ENCODE measurements around the gene SMAD2.

The SMAD2 gene

GRCh38 chr18:47899107-47899840 lies 31.2 kb downstream of the SMAD2 start:
- in situ Hi-C loops (cut with MboI; ENCODE audit: low sequenced_read_pairs): no loop called here

- in situ Hi-C loops (cut with MboI; ENCODE audit: low sequenced_read_pairs): no loop called here
These were observed 31.8 kb downstream of the SMAD2 start for GRCh38 chr18:47898696-47899095.

GRCh38 chr18:47898055-47898454 lies 32.4 kb downstream of the SMAD2 start:
- in situ Hi-C loops (cut with MboI; ENCODE audit: low sequenced_read_pairs): no loop called here

DNA sequence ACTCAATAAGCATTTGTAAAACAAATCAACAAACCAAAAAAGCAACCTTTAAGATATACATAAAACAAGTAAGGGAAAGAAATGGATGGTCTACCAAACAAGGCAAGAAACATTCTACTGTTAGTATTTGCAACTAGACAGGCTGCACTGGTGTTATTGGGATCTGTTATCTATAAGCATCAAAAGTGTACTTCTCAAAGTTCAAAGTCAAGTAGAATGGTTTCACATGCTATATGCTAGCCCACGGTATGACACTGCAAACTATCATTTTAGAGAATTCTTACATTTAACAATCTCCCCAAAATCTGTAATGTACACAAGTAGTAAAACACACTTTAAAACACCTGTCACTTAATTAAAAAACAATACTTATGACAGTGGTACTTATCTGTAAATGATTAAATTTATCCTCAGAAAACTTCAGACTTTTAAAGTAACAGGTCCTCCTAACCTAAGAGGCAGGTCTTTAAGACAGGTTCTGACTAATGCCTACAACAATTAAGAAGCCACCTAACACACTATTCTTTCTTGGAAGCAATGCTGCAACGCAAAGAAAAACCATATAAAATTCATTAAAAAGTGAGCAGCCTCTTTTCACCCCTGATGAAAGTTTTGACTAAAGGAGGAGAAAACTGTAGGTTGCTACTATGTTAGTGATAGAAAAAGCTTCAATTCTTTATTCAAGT lies 34.8 kb downstream of the SMAD2 start:
- in situ Hi-C loops (cut with MboI; ENCODE audit: low sequenced_read_pairs): no loop called here

DNA sequence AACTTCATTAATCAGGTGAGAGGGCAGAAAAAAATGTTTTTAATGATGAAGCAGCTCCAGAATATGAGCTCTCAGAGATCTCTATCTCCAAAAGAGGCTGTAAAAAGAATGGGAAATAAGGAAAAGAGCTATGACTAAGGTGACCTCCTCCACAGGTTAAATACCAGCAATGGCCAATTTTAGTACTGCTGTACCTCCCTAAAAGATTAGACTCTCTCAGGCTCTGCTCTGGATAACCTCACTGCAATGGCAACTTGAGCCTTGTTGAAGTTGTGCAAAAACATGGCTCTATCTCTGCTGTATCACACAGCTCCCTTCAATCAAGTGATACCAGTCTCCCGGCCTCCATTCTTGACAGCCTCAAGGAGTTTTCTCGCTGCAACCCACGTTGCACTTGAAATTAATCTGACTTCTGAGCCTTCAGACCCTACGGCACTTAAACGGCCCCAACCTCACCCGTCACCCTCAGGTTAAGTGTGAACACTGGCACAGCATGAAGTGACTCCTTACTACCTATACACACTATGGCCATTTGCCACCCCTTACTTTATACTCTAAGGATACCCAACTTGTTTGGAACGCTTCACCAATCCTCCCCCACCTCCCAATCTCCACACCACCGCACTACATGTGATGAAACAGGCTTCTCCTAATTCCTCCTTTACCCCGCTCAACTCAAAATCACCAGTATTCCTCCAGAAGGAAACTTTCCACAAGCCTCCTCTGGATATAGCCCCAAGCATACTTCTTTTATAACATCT lies 36.3 kb downstream of the SMAD2 start:
- in situ Hi-C loops (cut with MboI; ENCODE audit: low sequenced_read_pairs): no loop called here

GRCh38 chr18:47893047-47893446 lies 37.4 kb downstream of the SMAD2 start:
- in situ Hi-C loops (cut with MboI; ENCODE audit: low sequenced_read_pairs): no loop called here

- in situ Hi-C loops (cut with MboI; ENCODE audit: low sequenced_read_pairs): no loop called here
These were observed 42.3 kb downstream of the SMAD2 start for GRCh38 chr18:47888156-47888555.

GRCh38 chr18:47887227-47887626 lies 43.2 kb downstream of the SMAD2 start:
- in situ Hi-C loops (cut with MboI; ENCODE audit: low sequenced_read_pairs): no loop called here

- in situ Hi-C loops (cut with MboI; ENCODE audit: low sequenced_read_pairs): no loop called here
These were observed 46.6 kb downstream of the SMAD2 start for GRCh38 chr18:47883771-47884413.

DNA sequence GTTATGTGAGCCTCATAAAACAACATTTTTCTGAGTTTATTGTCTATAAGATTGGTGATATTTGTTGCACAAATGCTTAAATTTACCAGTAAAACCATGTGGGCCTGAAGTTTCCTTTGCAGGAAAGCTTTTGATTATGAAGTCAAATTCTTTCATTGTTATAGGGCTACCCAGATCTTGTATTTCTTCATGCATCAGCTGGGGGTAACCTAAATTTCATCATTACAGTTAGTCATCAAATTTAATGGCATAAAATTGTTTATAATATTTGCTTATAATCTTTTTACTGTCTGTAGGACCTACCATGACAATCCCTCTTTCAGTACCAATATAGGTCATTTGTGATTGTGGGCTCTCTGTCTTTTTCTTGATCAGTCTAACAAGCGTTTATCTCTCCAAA lies 47.8 kb downstream of the SMAD2 start:
- in situ Hi-C loops (cut with MboI; ENCODE audit: low sequenced_read_pairs): no loop called here

GRCh38 chr18:47881752-47882455 lies 48.6 kb downstream of the SMAD2 start:
- in situ Hi-C loops (cut with MboI; ENCODE audit: low sequenced_read_pairs): no loop called here

DNA sequence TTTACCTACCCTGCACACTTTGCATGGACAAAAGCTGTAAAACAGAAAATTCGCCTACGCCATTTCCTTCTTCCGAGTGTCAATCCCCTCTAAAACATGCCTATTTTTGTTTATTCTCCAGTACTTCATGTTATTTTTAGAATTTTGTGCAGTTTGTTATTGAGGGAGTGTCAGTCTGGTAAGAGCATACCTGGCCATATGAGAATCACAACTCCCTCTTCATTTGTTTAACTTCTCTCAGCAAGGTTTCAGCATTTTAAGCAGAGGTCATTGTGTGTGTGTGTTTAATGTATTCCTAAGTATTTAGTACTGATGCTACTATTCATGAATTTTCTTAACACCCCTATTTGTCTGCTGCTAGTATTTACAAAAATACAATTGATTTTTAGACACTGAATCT lies 49.4 kb downstream of the SMAD2 start:
- in situ Hi-C loops (cut with MboI; ENCODE audit: low sequenced_read_pairs): no loop called here

GRCh38 chr18:47877892-47878291 lies 52.6 kb downstream of the SMAD2 start:
- in situ Hi-C loops (cut with MboI; ENCODE audit: low sequenced_read_pairs): no loop called here

GRCh38 chr18:47876813-47877212 lies 53.6 kb downstream of the SMAD2 start:
- in situ Hi-C loops (cut with MboI; ENCODE audit: low sequenced_read_pairs): no loop called here

DNA sequence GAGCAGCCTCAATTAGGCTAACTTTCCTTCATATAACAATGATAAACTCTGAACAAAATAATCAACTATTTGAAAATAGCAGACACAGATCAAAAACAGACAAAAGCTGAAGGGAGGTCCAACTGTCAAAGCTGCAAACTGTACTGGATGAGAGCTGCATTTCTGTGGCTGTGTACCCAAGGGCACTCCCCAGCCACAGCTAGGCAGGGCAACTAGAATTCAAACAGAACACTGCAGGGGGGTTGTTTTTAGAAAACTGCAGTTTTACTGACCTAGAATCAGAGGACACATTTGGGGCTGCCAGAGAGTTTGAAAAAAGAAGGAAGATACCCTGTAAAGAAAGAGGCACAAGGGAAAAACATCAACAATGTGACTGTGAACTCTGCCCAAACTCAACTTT lies 56.8 kb downstream of the SMAD2 start:
- in situ Hi-C loops (cut with MboI; ENCODE audit: low sequenced_read_pairs): no loop called here

DNA sequence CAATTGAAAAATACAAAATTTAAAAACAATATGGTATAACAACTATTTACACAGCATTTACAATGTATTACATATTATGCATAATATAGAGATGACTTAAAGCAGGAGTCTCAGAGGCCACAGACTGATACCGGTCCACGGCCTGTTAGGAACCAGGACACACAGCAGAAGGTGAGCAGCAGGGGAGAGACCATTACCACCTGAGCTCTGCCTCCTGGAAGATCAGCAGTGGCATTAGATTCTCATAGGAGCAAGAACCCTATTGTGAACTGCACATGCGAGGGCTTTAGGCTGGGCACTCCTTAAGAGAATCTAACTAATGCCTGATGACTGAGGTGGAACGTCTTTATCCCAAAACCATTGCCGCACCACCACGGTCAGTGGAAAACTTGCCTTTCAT lies 58.0 kb downstream of the SMAD2 start:
- in situ Hi-C loops (cut with MboI; ENCODE audit: low sequenced_read_pairs): no loop called here

DNA sequence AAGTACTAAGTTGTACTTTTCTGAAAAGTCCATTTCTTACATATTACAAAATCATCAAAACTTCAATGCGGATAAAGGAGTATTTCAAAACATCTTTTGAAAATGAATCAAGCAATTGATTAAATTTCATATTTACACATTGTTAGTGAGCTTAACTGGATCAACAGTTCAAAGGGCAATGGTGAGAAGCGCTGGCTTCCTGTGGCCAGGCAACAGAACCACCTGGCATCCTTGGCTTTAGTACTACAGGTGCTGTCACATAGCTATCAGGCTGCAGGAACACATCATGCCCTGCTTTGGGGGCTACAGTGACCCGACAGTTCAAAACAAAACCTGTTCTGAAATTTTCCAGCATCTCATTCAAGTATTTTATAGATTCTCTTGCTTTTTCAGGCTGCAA lies 59.2 kb downstream of the SMAD2 start:
- in situ Hi-C loops (cut with MboI; ENCODE audit: low sequenced_read_pairs): no loop called here

DNA sequence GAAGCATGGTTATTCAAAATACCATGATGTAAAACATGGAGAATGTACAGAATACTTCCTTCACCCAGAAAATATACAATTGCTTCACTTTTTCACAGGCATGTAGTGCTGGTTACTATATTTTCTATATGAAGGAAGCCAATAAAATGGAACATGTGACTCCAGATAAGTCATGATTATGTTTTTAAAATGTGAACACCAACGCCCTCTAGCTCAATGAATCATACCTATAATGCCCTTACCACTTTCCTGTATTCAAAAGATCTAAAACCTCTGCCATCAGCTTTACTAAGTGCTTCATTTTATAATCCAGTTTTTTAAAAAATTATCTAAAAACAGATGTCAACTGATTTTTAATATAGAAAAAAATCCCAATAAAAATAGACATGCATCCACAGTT lies 59.9 kb downstream of the SMAD2 start:
- in situ Hi-C loops (cut with MboI; ENCODE audit: low sequenced_read_pairs): no loop called here

DNA sequence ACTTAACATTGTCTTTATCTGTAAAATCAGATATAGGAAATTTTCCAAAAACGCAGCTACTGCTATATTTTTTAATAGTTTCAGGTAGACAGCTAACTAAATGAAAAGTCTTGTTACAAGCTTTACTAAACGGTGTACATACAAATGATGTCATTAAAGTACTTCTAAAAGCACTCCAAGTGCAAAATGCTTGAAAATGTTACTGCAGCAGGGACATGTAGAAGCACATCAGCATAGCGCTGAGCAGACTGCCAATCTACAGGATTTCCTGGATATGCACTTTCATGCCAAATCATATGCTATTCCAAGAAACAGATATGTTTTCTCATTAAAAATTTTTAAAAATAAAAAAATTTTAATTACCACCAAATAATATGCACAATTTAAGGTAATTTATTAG lies 61.7 kb downstream of the SMAD2 start:
- in situ Hi-C loops (cut with MboI; ENCODE audit: low sequenced_read_pairs): no loop called here

GRCh38 chr18:47865183-47865582 lies 65.3 kb downstream of the SMAD2 start:
- in situ Hi-C loops (cut with MboI; ENCODE audit: low sequenced_read_pairs): no loop called here

- in situ Hi-C loops (cut with MboI; ENCODE audit: low sequenced_read_pairs): no loop called here
These were observed 67.4 kb downstream of the SMAD2 start for GRCh38 chr18:47863041-47863440.

All from HL-60/S4 (cell line).